HuH-7 (cell line): ENCODE measurements around the gene TSPAN32.

ENCODE experiments used
- DNase-seq: peaks from one replicate; pipeline ENCODE4 v3.0.0; 2011; ENCODE audit warnings: low spot score

Gene TSPAN32

GRCh38 chr11:2301631-2302305 is at the start of gene TSPAN32, which contains the start of gene C11orf21:
TSPAN32 (plus strand) TSS chr11:2302013; CDS start chr11:2302150, 137 bp downstream.
C11orf21 (minus strand) TSS chr11:2301918; CDS start chr11:2301808, 110 bp downstream.
- DNase-seq, result no peak

- no peak for DNase-seq
Measured at GRCh38 chr11:2252018-2252417, 49.8 kb upstream of the TSPAN32 start.

- DNase-seq, result no peak
Measured at GRCh38 chr11:2256293-2256913, 45.4 kb upstream of the TSPAN32 start.

GRCh38 chr11:2256951-2257700 is 44.7 kb upstream of the TSPAN32 start:
- DNase-seq, result no peak

- DNase-seq, result no peak
Measured at GRCh38 chr11:2258501-2259465, 43.0 kb upstream of the TSPAN32 start.

GRCh38 chr11:2259466-2259830 is 42.4 kb upstream of the TSPAN32 start:
- DNase-seq, result no peak

- no peak for DNase-seq
Measured at GRCh38 chr11:2259897-2260451, 41.8 kb upstream of the TSPAN32 start.

- no peak for DNase-seq
Measured at GRCh38 chr11:2260491-2261364, 41.1 kb upstream of the TSPAN32 start.

GRCh38 chr11:2261436-2262230 is 40.2 kb upstream of the TSPAN32 start:
- no peak for DNase-seq

- DNase-seq, result no peak
Measured at GRCh38 chr11:2262301-2263070, 39.3 kb upstream of the TSPAN32 start.

- no peak for DNase-seq
Measured at GRCh38 chr11:2263071-2263565, 38.7 kb upstream of the TSPAN32 start.

- DNase-seq, result no peak
Measured at GRCh38 chr11:2263724-2264360, 38.0 kb upstream of the TSPAN32 start.

- no peak for DNase-seq
Measured at GRCh38 chr11:2264366-2265053, 37.3 kb upstream of the TSPAN32 start.

- DNase-seq, result no peak
Measured at GRCh38 chr11:2265396-2265795, 36.4 kb upstream of the TSPAN32 start.

GRCh38 chr11:2265854-2266585 is 35.8 kb upstream of the TSPAN32 start:
- no peak for DNase-seq

- no peak for DNase-seq
Measured at GRCh38 chr11:2266586-2267305, 35.1 kb upstream of the TSPAN32 start.
